ENCODE measurements around the gene CTSE. TPM values are rescaled to one million over a fixed set of nuclear protein-coding genes. Genes with fewer than 3 reads are reported as not detected.

Gene CTSE
- total RNA-seq, 1 donor from 2014 or later, result not detected

GRCh38 chr1:206003854-206004800 is 19.6 kb downstream of the CTSE start:
- Mint-ChIP-seq H3K4me1 (ENCODE audit: unreplicated experiment) (peaks cover 35% of the 10 kb centered on the region), H3K36me3 (ENCODE audit: unreplicated experiment) (no peaks in the 10 kb centered on the region), H3K27ac (ENCODE audit: unreplicated experiment) (peak overlapping the region; percentile 79), H3K27me3 (ENCODE audit: unreplicated experiment) (peaks cover 2% of the 10 kb centered on the region), H3K4me3 (ENCODE audit: unreplicated experiment) (no peak overlapping the region), H3K9me3 (ENCODE audit: unreplicated experiment) (no peaks in the 10 kb centered on the region)
- TF ChIP-seq, protein P1, sequence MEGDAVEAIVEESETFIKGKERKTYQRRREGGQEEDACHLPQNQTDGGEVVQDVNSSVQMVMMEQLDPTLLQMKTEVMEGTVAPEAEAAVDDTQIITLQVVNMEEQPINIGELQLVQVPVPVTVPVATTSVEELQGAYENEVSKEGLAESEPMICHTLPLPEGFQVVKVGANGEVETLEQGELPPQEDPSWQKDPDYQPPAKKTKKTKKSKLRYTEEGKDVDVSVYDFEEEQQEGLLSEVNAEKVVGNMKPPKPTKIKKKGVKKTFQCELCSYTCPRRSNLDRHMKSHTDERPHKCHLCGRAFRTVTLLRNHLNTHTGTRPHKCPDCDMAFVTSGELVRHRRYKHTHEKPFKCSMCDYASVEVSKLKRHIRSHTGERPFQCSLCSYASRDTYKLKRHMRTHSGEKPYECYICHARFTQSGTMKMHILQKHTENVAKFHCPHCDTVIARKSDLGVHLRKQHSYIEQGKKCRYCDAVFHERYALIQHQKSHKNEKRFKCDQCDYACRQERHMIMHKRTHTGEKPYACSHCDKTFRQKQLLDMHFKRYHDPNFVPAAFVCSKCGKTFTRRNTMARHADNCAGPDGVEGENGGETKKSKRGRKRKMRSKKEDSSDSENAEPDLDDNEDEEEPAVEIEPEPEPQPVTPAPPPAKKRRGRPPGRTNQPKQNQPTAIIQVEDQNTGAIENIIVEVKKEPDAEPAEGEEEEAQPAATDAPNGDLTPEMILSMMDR (IDR thresholded peaks at IDR 0.05), result no peak
- peak; percentile 15 for DNase-seq (ENCODE audit: extremely low spot score, unreplicated experiment)

DNA sequence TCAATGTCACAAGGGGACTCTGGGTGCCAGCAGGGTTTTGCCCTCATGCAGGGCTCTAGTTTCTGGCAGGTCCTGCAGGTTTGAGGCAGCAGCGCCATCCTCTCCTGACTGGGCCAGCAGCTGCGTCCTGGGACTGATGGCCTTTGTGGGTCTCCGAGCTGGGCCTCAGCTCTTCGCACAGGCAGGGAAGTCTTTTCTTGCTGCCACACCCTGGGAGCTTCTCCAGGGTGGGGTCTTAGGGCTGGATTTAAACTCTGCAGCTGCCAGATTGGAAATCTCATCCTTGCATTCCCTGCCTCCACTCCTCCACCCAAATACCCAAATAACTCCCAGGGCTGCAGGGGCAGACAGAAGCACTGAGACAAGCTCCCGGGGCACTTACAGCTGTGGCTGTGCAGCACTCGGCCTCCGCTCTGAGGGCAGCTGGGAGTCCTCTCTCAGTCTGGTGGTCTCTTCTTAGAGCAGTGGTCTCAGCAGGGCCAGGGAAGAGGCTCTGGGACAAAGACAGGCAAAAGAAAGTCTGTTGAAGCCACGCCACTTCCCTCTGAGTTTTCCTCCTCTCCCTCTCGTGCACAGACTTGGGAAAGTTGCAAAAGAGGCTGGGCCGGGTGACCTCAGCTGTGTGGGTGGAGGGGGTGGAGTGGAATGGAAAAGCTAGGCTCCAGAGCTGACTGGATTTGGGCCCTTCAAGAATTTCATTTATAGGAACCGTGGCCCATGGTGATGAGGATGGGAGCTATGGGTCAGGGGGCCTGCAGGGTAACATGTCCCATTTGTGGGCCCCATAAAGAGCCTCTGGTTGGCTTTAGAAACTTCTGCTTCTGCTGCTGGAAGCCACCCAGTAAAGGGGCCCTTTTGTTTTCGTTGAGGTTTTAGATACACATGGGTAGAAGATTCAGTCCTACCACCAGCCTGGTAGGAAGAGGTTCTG is 20.6 kb downstream of the CTSE start, which contains the start of gene RAB7B:
TSS of gene RAB7B (minus strand) at position 525 of the 931 bp plus-strand sequence. CDS start 9,260 bp downstream, outside the sequence.
- Mint-ChIP-seq H3K36me3 (ENCODE audit: unreplicated experiment) (no peaks in the 10 kb centered on the region), H3K4me1 (ENCODE audit: unreplicated experiment) (peaks cover 40% of the 10 kb centered on the region), H3K4me3 (ENCODE audit: unreplicated experiment) (peak within 1 kb of the TSS; percentile 11), H3K9me3 (ENCODE audit: unreplicated experiment) (no peaks in the 10 kb centered on the region), H3K27me3 (ENCODE audit: unreplicated experiment) (peaks cover 2% of the 10 kb centered on the region), H3K27ac (ENCODE audit: unreplicated experiment) (peak within 1 kb of the TSS; percentile 79)
- TF ChIP-seq, protein P1 (IDR thresholded peaks at IDR 0.05), result no peak
- peak; percentile 83 for DNase-seq (ENCODE audit: extremely low spot score, unreplicated experiment)

- Mint-ChIP-seq H3K36me3 (ENCODE audit: unreplicated experiment) (no peaks in the 10 kb centered on the region), H3K27me3 (ENCODE audit: unreplicated experiment) (peaks cover 2% of the 10 kb centered on the region), H3K4me3 (ENCODE audit: unreplicated experiment) (no peak overlapping the region), H3K9me3 (ENCODE audit: unreplicated experiment) (no peaks in the 10 kb centered on the region), H3K4me1 (ENCODE audit: unreplicated experiment) (peaks cover 41% of the 10 kb centered on the region), H3K27ac (ENCODE audit: unreplicated experiment) (peak overlapping the region; percentile 59)
- TF ChIP-seq, protein P1 (IDR thresholded peaks at IDR 0.05), result no peak
- peak; percentile 36 for DNase-seq (ENCODE audit: extremely low spot score, unreplicated experiment)
These were observed 21.5 kb downstream of the CTSE start for GRCh38 chr1:206002160-206002559.

DNA sequence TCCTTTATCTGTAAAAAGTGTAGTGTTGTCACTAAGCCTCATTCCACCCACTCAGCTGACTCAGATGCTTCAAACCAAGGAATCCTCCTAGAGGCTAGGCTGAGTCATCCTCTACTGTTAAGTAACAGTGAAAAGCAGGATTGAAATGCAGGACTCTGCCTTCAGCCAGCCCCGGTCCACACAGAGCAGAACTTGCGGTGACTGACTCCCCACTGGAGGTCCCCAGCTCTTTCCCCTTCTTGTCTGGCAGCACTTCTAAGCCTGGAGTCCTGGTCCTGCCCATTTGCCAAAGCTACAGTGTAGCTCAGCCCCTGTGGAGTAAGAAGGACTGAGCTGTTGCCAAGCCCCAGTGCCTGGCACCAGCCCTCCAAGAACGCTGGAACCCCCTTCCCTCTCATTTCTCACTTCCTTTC is 22.2 kb downstream of the CTSE start:
- DNase-seq (ENCODE audit: extremely low spot score, unreplicated experiment), result no peak
- peak overlapping the region; percentile 59 for H3K27ac Mint-ChIP-seq (ENCODE audit: unreplicated experiment)
- H3K4me1 Mint-ChIP-seq (ENCODE audit: unreplicated experiment), result peaks cover 41% of the 10 kb centered on the region
- no peak overlapping the region for H3K4me3 Mint-ChIP-seq (ENCODE audit: unreplicated experiment)
- peaks cover 2% of the 10 kb centered on the region for H3K27me3 Mint-ChIP-seq (ENCODE audit: unreplicated experiment)
- no peaks in the 10 kb centered on the region for H3K9me3 Mint-ChIP-seq (ENCODE audit: unreplicated experiment)
- TF ChIP-seq, protein P1 (IDR thresholded peaks at IDR 0.05), result no peak
- H3K36me3 Mint-ChIP-seq (ENCODE audit: unreplicated experiment), result no peaks in the 10 kb centered on the region

Data from osteocyte (in vitro differentiated cells).